NAMALWA (cell line): ENCODE data around the gene NTHL1.

Experiments
- DNase-seq: peaks from one replicate; pipeline ENCODE4 v3.0.0-alpha.2; 2015; ENCODE audit warnings: low spot score

NTHL1 gene

GRCh38 chr16:2083876-2084780 is 36.5 kb upstream of the NTHL1 start:
- DNase-seq: no peak

- DNase-seq: no peak
These were observed 35.8 kb upstream of the NTHL1 start for GRCh38 chr16:2083409-2083808.

GRCh38 chr16:2082983-2083364 is 35.3 kb upstream of the NTHL1 start:
- no peak for DNase-seq

GRCh38 chr16:2082171-2082982 is 34.7 kb upstream of the NTHL1 start:
- no peak for DNase-seq

DNA sequence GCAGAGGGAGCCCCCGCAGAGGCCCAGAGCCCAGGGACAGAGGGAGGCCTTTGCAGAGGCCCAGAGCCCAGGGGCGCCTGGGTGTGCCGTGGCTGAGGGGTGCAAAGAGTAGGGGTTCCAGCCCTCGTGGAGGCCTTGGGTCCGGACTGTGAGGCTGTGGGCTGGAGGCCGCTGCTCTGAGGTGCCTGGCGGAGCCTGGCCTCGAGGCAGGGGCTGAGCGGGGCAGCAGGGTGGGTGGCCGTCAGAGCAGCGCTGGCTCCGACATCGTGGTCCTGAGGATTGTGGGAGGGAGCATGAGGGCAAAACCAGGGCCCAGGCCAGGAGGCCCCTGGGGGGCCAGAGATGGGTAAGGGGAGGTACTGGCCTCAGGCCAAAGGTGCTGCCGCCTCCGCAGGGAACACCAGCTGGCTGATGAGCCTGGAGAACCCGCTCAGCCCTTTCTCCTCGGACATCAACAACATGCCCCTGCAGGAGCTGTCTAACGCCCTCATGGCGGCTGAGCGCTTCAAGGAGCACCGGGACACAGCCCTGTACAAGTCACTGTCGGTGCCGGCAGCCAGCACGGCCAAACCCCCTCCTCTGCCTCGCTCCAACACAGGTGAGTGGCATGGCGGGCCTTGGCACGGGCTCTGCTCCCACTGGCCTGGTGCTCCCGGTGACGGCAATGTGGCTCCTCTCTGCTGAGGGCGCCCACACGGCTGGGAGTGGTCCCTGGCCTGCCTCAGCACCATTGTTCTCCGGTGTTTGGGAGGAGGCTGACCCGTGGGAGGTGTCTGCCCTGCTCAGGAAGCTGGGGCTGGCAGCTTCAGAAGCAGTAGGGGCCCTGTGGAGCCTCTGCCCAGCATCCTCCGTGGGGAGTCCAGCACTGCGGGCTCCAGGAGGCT is 33.8 kb upstream of the NTHL1 start:
- no peak for DNase-seq

- DNase-seq: no peak
These were observed 32.4 kb upstream of the NTHL1 start for GRCh38 chr16:2079991-2080390.

DNA sequence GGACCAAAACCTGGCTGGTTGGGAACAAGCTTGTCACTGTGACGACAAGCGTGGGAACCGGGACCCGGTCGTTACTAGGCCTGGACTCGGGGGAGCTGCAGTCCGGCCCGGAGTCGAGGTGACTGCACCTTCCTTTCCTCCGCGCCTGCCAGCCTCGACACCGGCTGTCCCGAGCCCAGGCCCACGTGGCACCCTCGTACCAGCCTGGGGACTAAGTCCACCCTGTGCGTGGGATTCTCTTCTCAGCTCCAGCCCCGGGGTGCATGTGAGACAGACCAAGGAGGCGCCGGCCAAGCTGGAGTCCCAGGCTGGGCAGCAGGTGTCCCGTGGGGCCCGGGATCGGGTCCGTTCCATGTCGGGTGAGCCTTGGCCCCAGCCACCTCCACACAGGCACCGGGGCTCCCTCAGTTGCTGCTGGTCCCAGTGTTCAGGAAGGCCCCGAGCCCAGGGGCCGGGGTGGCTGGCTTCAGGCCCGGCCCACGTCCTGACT is 31.7 kb upstream of the NTHL1 start:
- DNase-seq: no peak

GRCh38 chr16:2078691-2079090 is 31.1 kb upstream of the NTHL1 start:
- DNase-seq: no peak

DNA sequence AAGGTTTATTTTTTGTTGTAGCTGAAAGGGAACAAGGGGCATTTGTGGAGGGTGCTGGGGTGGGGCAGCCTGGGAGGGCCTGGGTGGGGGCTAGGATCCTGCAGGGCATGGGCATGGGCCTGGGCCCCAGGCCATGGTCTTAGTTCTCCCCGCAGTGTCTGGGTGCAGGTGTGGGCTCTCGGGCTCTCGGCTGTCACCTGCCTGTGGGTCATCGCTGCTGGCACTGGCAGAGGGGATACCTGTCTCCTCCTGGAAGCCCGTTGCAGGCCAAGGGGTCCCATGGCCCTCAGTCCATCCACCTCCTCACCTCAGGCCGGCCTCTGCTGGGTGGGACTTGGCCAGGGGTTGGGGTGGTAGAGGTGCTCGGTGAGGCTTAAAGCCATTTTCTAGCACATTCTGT is 30.5 kb upstream of the NTHL1 start:
- DNase-seq: no peak

GRCh38 chr16:2077696-2078095 is 30.1 kb upstream of the NTHL1 start:
- no peak for DNase-seq

DNA sequence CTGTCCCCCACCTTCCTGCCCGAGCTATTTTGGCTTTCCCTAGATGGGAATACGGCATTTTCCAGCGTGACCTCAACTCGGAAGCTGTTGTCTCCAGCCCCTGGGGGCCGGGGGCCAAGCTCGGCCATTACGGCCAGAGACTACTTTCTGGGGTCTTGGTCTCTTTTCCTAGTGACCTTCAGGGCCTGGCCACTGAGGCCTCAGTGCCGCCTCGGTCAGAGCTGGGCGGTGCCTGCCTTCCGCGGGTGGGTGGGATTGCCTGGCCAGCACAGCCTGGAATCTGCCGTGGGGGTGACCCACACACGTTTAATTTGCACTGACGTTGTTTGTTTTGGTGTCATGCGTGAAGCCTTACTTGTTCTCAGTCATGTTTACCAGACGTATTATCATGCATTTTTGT is 29.4 kb upstream of the NTHL1 start:
- no peak for DNase-seq

DNA sequence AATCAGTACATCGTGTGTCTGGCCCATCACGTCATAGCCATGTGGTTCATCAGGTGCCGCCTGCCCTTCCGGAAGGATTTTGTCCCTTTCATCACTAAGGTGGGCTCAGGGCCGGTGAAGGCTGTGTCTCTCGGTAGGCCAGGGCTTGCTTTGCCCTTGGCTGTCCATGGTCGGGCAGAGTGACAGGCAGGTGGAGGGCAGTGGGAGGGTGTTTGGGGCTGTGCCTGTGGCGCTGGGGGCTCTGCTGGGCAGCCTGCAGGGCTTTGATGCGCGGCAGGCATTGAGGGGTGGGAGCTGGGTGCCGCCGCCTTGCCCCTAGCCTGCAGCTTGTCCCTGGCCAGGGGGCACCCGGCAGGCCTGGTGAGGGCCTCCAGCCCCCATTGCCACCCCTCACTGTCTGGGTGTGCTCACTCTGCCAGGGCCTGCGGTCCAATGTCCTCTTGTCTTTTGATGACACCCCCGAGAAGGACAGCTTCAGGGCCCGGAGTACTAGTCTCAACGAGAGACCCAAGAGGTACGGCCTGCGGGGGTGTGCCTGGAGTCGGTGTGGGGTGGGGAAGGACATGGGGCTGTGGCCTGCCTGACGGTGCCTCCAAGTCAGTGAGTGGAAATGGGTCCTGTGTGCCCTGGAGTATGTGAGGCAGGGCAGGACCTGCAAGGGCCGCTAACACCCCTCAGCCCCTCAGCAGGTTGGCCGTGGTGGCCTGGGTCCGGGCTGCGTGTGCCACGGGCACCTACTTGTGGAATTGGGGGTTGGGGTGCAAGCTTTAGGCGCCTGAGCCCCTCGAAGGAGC is 28.6 kb upstream of the NTHL1 start:
- DNase-seq: no peak

DNA sequence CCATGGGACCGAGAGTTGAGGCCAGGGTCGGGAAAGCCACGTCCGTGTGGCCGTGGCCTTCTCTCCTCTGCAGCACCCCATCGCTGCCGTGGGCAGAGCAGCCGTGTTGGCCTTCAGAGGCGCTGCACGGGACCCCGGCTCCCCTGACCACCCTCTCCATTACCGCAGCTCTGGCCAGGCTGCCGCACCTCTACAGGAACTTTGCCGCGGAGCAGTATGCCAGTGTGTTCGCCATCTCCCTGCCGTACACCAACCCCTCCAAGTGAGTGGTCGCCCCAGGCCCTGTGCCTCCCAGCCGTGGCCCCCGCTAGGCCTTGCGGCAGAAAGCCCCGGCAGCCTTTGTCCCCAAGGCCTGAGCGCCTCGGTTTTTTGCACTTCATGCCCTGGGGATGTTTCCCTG is 28.0 kb upstream of the NTHL1 start:
- no peak for DNase-seq

- no peak for DNase-seq
These were observed 26.4 kb upstream of the NTHL1 start for GRCh38 chr16:2074071-2074470.

GRCh38 chr16:2072926-2073325 is 25.3 kb upstream of the NTHL1 start:
- no peak for DNase-seq

- DNase-seq: no peak
These were observed 24.0 kb upstream of the NTHL1 start for GRCh38 chr16:2071454-2072202.

DNA sequence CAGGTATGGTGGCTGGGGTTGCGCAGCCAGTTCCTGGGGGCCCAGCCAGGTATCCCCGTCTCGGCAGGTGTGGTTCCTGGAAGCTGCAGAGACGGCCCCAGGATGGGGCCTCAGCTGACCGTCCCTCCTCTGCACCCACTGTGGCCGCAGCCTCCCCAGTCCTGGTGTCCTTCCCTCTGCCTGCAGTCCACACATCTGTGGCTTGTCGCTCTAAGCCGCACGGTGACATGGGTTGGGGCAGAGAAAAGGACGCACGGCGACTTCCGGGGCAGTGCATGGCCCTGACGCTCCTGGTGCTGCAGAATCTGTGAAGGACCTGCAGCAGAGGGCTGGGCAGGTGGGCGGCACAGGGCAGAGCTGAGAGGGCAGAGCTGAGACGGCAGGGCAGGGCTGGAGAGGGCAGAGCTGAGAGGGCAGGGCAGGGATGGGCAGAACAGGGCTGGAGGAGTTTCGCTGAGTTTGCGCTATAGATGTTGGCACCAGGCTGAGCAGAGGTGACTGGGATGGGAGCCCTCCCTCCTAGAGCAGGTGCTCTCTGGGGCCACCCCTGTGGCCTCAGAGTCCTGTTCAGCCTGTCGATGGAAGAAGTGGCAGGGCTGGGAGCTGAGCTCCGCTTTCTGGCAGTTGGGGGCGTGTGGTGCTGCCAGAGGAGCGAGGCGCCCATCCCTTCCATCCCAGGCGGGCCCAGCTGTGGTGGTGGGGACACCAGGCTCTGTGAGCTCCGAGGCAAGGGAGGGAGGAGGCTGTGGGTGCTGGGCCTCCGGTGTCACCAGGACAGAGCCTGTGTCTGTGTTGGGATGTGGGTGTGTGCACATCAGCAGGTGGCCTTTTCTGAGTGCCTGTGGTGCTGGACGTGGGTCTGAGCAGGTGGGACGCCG is 23.2 kb upstream of the NTHL1 start:
- DNase-seq: no peak

DNA sequence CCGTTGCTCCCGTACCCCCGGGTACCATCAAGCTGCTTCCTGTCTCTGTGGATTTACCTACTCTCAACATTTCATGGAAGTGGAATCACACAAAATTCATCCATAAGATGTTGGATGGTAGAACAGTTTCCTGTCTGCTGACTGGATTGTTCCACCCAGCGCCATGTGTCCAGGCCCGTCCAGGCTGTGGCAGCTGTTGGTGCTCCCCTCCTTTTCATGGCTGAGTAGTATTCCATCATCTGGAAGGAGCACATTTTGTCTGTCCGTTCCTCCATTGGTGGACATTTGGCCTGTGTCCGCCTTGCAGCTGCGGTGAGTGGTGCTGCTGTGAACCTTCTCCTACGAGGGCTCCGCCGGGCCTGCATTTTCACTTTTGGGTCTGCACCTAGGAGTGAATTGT is 18.5 kb upstream of the NTHL1 start:
- DNase-seq: no peak

- DNase-seq: no peak
These were observed 16.8 kb upstream of the NTHL1 start for GRCh38 chr16:2064368-2064945.
